ENCODE data around the gene TMEM19. TPM values are rescaled to one million over a fixed set of nuclear protein-coding genes. Genes with fewer than 3 reads are reported as not detected.
A peak's percentile ranks its signal among the peaks of the same experiment; 100 is the strongest.

Gene TMEM19
- total RNA-seq, 2 donors from 2014 or later, result 11.2 to 16.6 TPM

- intact Hi-C loops (cut with DNase I), result no loop called here
- Histone ChIP-seq H3K27ac (no peak overlapping the region), H3K4me1 (no peaks in the 10 kb centered on the region), H3K27me3 (no peaks in the 10 kb centered on the region), H3K4me3 (no peak overlapping the region), H3K9me3 (no peaks in the 10 kb centered on the region), H3K36me3 (replicated peaks in 1 of 2; ENCODE audit: insufficient read depth in 1 of 2, low read depth in 2 of 2) (no peaks in the 10 kb centered on the region)
- DNase-seq, result no peak
- no peak for ATAC-seq
- WGBS, 2 donors, result 93 to 100% methylated on average over 1 of the region's 1 CpG
- TF ChIP-seq POLR2A (IDR thresholded peaks at IDR 0.05), result no peak
- no peak for TF ChIP-seq CTCF (IDR thresholded peaks at IDR 0.05)
Measured at GRCh38 chr12:71737197-71737596, 51.3 kb downstream of the TMEM19 start.

GRCh38 chr12:71742998-71743397 is 57.1 kb downstream of the TMEM19 start:
- no peak overlapping the region for H3K4me3 ChIP-seq
- H3K27me3 ChIP-seq, result no peaks in the 10 kb centered on the region
- no peaks in the 10 kb centered on the region for H3K9me3 ChIP-seq
- DNase-seq (no peak), ATAC-seq (no peak)
- 8 to 17% methylated on average over 1 of the region's 1 CpG for WGBS, 2 donors
- intact Hi-C loops (cut with DNase I), result loop anchor here (10.0 kb wide), 2 partner anchors 88 to 328 kb away; no protein-coding TSS in a partner anchor
- H3K36me3 ChIP-seq (replicated peaks in 1 of 2; ENCODE audit: insufficient read depth in 1 of 2, low read depth in 2 of 2), result no peaks in the 10 kb centered on the region
- H3K4me1 ChIP-seq, result no peaks in the 10 kb centered on the region
- H3K27ac ChIP-seq, result no peak overlapping the region
- TF ChIP-seq POLR2A (IDR thresholded peaks at IDR 0.05) (no peak), CTCF (IDR thresholded peaks at IDR 0.05) (no peak)

GRCh38 chr12:71744522-71745300 is 58.8 kb downstream of the TMEM19 start:
- ATAC-seq (no peak), DNase-seq (no peak)
- no peak overlapping the region for H3K4me3 ChIP-seq
- no peaks in the 10 kb centered on the region for H3K4me1 ChIP-seq
- 76 to 87% methylated on average over 5 of the region's 5 CpGs for WGBS, 2 donors
- H3K27ac ChIP-seq, result no peak overlapping the region
- TF ChIP-seq CTCF (IDR thresholded peaks at IDR 0.05), result no peak
- TF ChIP-seq POLR2A (IDR thresholded peaks at IDR 0.05), result no peak
- H3K27me3 ChIP-seq, result no peaks in the 10 kb centered on the region
- H3K9me3 ChIP-seq, result no peaks in the 10 kb centered on the region
- no peaks in the 10 kb centered on the region for H3K36me3 ChIP-seq (replicated peaks in 1 of 2; ENCODE audit: insufficient read depth in 1 of 2, low read depth in 2 of 2)
- intact Hi-C loops (cut with DNase I), result loop anchor here (10.0 kb wide), 2 partner anchors 90 to 330 kb away; no protein-coding TSS in a partner anchor

GRCh38 chr12:71746974-71747611 is 61.2 kb downstream of the TMEM19 start:
- intact Hi-C loops (cut with DNase I), result loop anchor here (10.0 kb wide), 2 partner anchors 92 to 332 kb away; no protein-coding TSS in a partner anchor
- H3K27ac ChIP-seq, result no peak overlapping the region
- H3K36me3 ChIP-seq (replicated peaks in 1 of 2; ENCODE audit: insufficient read depth in 1 of 2, low read depth in 2 of 2), result no peaks in the 10 kb centered on the region
- no peaks in the 10 kb centered on the region for H3K4me1 ChIP-seq
- DNase-seq (peak; percentile 45 to 62 (median 56)), ATAC-seq (peak; percentile 99)
- no peaks in the 10 kb centered on the region for H3K27me3 ChIP-seq
- no peaks in the 10 kb centered on the region for H3K9me3 ChIP-seq
- no peak overlapping the region for H3K4me3 ChIP-seq
- TF ChIP-seq POLR2A (IDR thresholded peaks at IDR 0.05) (no peak), CTCF (IDR thresholded peaks at IDR 0.05) (peak; percentile 31 to 95 (median 87))
- 26 to 27% methylated on average over 4 of the region's 4 CpGs for WGBS, 2 donors

Data from body of pancreas (tissue), 4 donors.